ENCODE data around the gene UBE2U.

The UBE2U gene

GRCh38 chr1:64203420-64203819, at the start of gene UBE2U:
UBE2U (plus strand) TSS chr1:64203623; CDS start chr1:64204051, 428 bp downstream.
- DNase-seq (ENCODE audit: low spot score), result no peak

GRCh38 chr1:64155278-64155677, 48.1 kb upstream of the UBE2U start:
- DNase-seq (ENCODE audit: low spot score), result no peak

- no peak for DNase-seq (ENCODE audit: low spot score)
Observed at GRCh38 chr1:64161357-64161941, 42.0 kb upstream of the UBE2U start.

- DNase-seq (ENCODE audit: low spot score), result no peak
Observed at GRCh38 chr1:64162151-64162550, 41.3 kb upstream of the UBE2U start.

GRCh38 chr1:64162804-64163203, 40.6 kb upstream of the UBE2U start:
- DNase-seq (ENCODE audit: low spot score), result no peak

GRCh38 chr1:64163431-64163830, 40.0 kb upstream of the UBE2U start:
- no peak for DNase-seq (ENCODE audit: low spot score)

GRCh38 chr1:64163970-64164369, 39.5 kb upstream of the UBE2U start:
- no peak for DNase-seq (ENCODE audit: low spot score)

- DNase-seq (ENCODE audit: low spot score), result no peak
Observed at GRCh38 chr1:64166629-64167028, 36.8 kb upstream of the UBE2U start.

- no peak for DNase-seq (ENCODE audit: low spot score)
Observed at GRCh38 chr1:64167176-64167575, 36.2 kb upstream of the UBE2U start.

GRCh38 chr1:64171246-64171645, 32.2 kb upstream of the UBE2U start:
- no peak for DNase-seq (ENCODE audit: low spot score)

- DNase-seq (ENCODE audit: low spot score), result no peak
Observed at GRCh38 chr1:64171797-64172281, 31.6 kb upstream of the UBE2U start.

GRCh38 chr1:64172458-64172983, 30.9 kb upstream of the UBE2U start:
- no peak for DNase-seq (ENCODE audit: low spot score)

GRCh38 chr1:64173336-64173940, 30.0 kb upstream of the UBE2U start:
- no peak for DNase-seq (ENCODE audit: low spot score)

GRCh38 chr1:64175639-64176038, 27.8 kb upstream of the UBE2U start:
- no peak for DNase-seq (ENCODE audit: low spot score)

GRCh38 chr1:64176659-64177058, 26.8 kb upstream of the UBE2U start:
- no peak for DNase-seq (ENCODE audit: low spot score)

GRCh38 chr1:64179588-64179987, 23.8 kb upstream of the UBE2U start:
- DNase-seq (ENCODE audit: low spot score), result no peak

GRCh38 chr1:64182207-64182606, 21.2 kb upstream of the UBE2U start:
- DNase-seq (ENCODE audit: low spot score), result no peak

GRCh38 chr1:64183395-64184002, 19.9 kb upstream of the UBE2U start:
- no peak for DNase-seq (ENCODE audit: low spot score)

- DNase-seq (ENCODE audit: low spot score), result no peak
Observed at GRCh38 chr1:64184003-64184440, 19.4 kb upstream of the UBE2U start.

- DNase-seq (ENCODE audit: low spot score), result no peak
Observed at GRCh38 chr1:64186138-64186897, 17.1 kb upstream of the UBE2U start.

GRCh38 chr1:64186898-64187280, 16.5 kb upstream of the UBE2U start:
- DNase-seq (ENCODE audit: low spot score), result no peak

GRCh38 chr1:64187646-64188045, 15.8 kb upstream of the UBE2U start:
- DNase-seq (ENCODE audit: low spot score), result no peak

- DNase-seq (ENCODE audit: low spot score), result no peak
Observed at GRCh38 chr1:64192290-64192689, 11.1 kb upstream of the UBE2U start.
